ENCODE measurements around the gene SYT7.

The SYT7 gene

DNA sequence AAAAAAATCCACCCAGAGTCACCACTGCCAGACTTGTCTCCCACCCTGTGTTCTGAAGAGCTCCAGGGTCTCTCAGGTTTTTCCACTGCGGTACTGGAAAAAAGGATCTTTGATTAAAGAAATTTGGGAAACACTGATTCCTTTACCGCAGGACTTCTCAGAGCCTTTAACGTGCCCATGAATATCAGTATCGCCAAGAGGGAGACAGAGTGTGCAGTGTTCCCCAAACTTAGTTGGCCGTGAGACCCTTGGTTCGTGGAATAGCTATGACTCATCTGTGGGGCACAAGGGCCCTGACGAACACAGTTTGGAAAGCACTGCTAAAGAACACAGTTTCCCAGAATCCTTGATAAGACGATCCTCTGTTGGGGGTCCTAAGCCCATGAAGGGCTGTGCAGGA lies 31.7 kb downstream of the SYT7 start:
- Histone ChIP-seq H3K4me1 (ENCODE audit: control insufficient read depth, insufficient read depth, low read length) (no peaks in the 10 kb centered on the region), H3K27ac (ENCODE audit: extremely low read depth, low read depth, low read length) (no peak overlapping the region), H3K4me3 (ENCODE audit: low read depth, low read length) (no peak overlapping the region), H3K9me3 (ENCODE audit: control insufficient read depth, insufficient read depth, low read depth, low read length) (no peaks in the 10 kb centered on the region), H3K36me3 (ENCODE audit: control insufficient read depth in 2 of 2, insufficient read depth in 1 of 2, low read length in 2 of 2) (no peaks in the 10 kb centered on the region)
- TF ChIP-seq ZNF37A (tag by site-specific recombination; IDR thresholded peaks at IDR 0.05) (no peak), ZNF324 (tag by site-specific recombination; IDR thresholded peaks at IDR 0.05) (no peak), ZNF670 (tag by site-specific recombination; IDR thresholded peaks at IDR 0.05; ENCODE audit: low read depth) (no peak), ZNF626 (tag by site-specific recombination; IDR thresholded peaks at IDR 0.05) (no peak), HOXA7 (CRISPR knock-in tag; IDR thresholded peaks at IDR 0.05; ENCODE audit: borderline replicate concordance) (no peak), ZFP41 (tag by site-specific recombination; IDR thresholded peaks at IDR 0.05; ENCODE audit: borderline replicate concordance) (no peak), ZNF239 (tag by site-specific recombination; IDR thresholded peaks at IDR 0.05) (peak; percentile 82)
- TF ChIP-seq, protein P1, sequence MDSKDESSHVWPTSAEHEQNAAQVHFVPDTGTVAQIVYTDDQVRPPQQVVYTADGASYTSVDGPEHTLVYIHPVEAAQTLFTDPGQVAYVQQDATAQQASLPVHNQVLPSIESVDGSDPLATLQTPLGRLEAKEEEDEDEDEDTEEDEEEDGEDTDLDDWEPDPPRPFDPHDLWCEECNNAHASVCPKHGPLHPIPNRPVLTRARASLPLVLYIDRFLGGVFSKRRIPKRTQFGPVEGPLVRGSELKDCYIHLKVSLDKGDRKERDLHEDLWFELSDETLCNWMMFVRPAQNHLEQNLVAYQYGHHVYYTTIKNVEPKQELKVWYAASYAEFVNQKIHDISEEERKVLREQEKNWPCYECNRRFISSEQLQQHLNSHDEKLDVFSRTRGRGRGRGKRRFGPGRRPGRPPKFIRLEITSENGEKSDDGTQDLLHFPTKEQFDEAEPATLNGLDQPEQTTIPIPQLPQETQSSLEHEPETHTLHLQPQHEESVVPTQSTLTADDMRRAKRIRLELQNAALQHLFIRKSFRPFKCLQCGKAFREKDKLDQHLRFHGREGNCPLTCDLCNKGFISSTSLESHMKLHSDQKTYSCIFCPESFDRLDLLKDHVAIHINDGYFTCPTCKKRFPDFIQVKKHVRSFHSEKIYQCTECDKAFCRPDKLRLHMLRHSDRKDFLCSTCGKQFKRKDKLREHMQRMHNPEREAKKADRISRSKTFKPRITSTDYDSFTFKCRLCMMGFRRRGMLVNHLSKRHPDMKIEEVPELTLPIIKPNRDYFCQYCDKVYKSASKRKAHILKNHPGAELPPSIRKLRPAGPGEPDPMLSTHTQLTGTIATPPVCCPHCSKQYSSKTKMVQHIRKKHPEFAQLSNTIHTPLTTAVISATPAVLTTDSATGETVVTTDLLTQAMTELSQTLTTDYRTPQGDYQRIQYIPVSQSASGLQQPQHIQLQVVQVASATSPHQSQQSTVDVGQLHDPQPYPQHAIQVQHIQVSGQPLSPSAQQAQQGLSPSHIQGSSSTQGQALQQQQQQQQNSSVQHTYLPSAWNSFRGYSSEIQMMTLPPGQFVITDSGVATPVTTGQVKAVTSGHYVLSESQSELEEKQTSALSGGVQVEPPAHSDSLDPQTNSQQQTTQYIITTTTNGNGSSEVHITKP (tag by site-specific recombination; IDR thresholded peaks at IDR 0.05), result no peak
- TF ChIP-seq, protein P2, sequence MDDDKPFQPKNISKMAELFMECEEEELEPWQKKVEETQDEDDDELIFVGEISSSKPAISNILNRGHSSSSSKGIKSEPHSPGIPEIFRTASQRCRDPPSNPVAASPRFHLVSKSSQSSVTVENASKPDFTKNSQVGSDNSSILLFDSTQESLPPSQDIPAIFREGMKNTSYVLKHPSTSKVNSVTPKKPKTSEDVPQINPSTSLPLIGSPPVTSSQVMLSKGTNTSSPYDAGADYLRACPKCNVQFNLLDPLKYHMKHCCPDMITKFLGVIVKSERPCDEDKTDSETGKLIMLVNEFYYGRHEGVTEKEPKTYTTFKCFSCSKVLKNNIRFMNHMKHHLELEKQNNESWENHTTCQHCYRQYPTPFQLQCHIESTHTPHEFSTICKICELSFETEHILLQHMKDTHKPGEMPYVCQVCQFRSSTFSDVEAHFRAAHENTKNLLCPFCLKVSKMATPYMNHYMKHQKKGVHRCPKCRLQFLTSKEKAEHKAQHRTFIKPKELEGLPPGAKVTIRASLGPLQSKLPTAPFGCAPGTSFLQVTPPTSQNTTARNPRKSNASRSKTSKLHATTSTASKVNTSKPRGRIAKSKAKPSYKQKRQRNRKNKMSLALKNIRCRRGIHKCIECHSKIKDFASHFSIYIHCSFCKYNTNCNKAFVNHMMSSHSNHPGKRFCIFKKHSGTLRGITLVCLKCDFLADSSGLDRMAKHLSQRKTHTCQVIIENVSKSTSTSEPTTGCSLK (tag by site-specific recombination; IDR thresholded peaks at IDR 0.05), result no peak
- CTCF ChIA-PET, result interaction anchor here (0.6 kb wide), 1 partner anchor 33 kb away, joined by 3 read pairs; no protein-coding TSS in a partner anchor
- POLR2A ChIA-PET, result no interaction called here

DNA sequence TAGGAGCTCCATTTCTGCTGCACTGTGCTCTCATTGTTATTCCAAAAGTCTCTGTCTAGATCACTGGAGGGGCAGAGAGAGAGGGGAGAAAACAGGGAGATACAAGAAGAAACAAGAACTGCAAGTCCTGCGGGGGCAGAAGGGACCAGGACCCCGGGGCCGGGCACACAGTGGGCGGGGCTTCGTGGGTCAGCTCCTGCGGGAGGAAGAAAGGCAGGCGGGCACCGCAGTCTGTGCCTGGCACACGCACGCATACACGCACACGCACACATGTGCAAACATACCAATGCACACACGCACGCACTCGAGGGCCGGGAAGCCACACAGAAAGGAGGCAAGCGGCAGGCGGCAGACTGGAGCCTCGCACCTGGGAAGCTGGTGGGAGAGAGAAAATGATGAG lies 33.6 kb downstream of the SYT7 start:
- Histone ChIP-seq H3K9me3 (ENCODE audit: control insufficient read depth, insufficient read depth, low read depth, low read length) (no peaks in the 10 kb centered on the region), H3K27ac (ENCODE audit: extremely low read depth, low read depth, low read length) (no peak overlapping the region), H3K36me3 (ENCODE audit: control insufficient read depth in 2 of 2, insufficient read depth in 1 of 2, low read length in 2 of 2) (no peaks in the 10 kb centered on the region), H3K4me3 (ENCODE audit: low read depth, low read length) (no peak overlapping the region), H3K4me1 (ENCODE audit: control insufficient read depth, insufficient read depth, low read length) (no peaks in the 10 kb centered on the region)
- TF ChIP-seq HOXA7 (CRISPR knock-in tag; IDR thresholded peaks at IDR 0.05; ENCODE audit: borderline replicate concordance), result no peak
- TF ChIP-seq ZBTB7A (tag by site-specific recombination; IDR thresholded peaks at IDR 0.05; ENCODE audit: low read depth), result no peak
- no peak for TF ChIP-seq GLIS1 (tag by site-specific recombination; IDR thresholded peaks at IDR 0.05)
- TF ChIP-seq, protein P3, sequence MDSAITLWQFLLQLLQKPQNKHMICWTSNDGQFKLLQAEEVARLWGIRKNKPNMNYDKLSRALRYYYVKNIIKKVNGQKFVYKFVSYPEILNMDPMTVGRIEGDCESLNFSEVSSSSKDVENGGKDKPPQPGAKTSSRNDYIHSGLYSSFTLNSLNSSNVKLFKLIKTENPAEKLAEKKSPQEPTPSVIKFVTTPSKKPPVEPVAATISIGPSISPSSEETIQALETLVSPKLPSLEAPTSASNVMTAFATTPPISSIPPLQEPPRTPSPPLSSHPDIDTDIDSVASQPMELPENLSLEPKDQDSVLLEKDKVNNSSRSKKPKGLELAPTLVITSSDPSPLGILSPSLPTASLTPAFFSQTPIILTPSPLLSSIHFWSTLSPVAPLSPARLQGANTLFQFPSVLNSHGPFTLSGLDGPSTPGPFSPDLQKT (IDR thresholded peaks at IDR 0.05; ENCODE audit: borderline replicate concordance, low read depth, low read length), result no peak
- TF ChIP-seq ZNF341 (tag by site-specific recombination; IDR thresholded peaks at IDR 0.05; ENCODE audit: low read depth), result no peak
- TF ChIP-seq GFI1B (tag by site-specific recombination; IDR thresholded peaks at IDR 0.05), result no peak
- no peak for TF ChIP-seq EGR2 (tag by site-specific recombination; IDR thresholded peaks at IDR 0.05; ENCODE audit: low read depth)
- TF ChIP-seq KLF10 (tag by site-specific recombination; IDR thresholded peaks at IDR 0.05), result no peak
- POLR2A ChIA-PET, result no interaction called here
- CTCF ChIA-PET, result interaction anchor here (1.1 kb wide), 1 partner anchor 15 kb away, joined by 3 read pairs; no protein-coding TSS in a partner anchor
